ENCODE data around the gene FAAP20. TPM values are rescaled to one million over a fixed set of nuclear protein-coding genes. Genes with fewer than 3 reads are reported as not detected.

FAAP20 gene
- total RNA-seq, 1 experiment from 2014 or later = 112 TPM

DNA sequence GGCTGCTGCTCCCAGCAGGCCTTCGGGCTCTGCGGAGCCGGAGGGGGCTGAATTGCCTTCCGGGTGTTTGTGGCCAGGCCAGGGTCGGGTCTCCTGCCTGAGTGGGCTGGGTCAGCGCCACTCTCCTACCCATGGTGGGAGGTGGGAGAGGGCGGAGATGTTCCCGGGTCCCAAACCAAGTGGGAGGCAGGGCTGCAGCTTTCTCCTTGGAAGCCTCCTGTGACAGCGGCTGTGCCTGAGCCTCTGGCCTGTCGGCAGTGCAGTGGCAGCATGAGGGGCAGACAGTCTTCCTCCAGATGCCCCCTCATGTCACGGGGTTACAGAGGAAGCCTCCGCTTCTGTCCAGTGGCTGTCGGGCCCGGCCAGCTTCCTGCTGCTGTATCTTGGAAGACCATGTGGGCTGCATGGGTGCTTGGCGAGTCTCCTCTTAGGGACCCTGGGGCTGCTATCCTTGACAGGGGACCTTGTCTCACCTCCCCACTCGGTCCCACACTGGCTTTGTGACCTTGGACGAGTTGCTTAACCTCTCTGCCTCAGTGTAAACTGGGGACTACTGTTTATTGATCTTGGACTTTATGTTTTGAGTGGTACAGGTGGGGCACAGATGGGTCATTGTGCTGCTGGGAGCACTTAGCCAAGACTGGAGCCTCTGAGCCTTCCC, 37.8 kb upstream of the FAAP20 start:
- Histone ChIP-seq H3K9me2 (ENCODE audit: insufficient read depth) (no peaks in the 10 kb centered on the region), H3K4me2 (ENCODE audit: low read length) (peak overlapping the region; percentile 95; the same call in 1 of the 2 replicates), H3K79me2 (ENCODE audit: insufficient read depth, low read length) (peaks cover 87% of the 10 kb centered on the region), H4K20me1 (ENCODE audit: insufficient read depth) (peaks cover 28% of the 10 kb centered on the region; the same call in 1 of the 2 replicates), H2AFZ (ENCODE audit: low read depth, low read length, poor library complexity, severe bottlenecking) (no peak overlapping the region), H3K27ac (ENCODE audit: low read depth, low read length) (no peak overlapping the region; the same call in 1 of the 2 replicates), H3K4me1 (ENCODE audit: control insufficient read depth in 1 of 2, insufficient read depth in 2 of 2, low read length in 2 of 2) (peaks cover 17 to 29% of the 10 kb centered on the region in 2 experiments), H3K4me3 (replicated peaks in 1 of 2; ENCODE audit: low read depth in 1 of 2, low read length in 2 of 2) (no peak overlapping the region), H3K9me3 (ENCODE audit: control insufficient read depth in 1 of 2, insufficient read depth in 1 of 2, low read depth in 1 of 2, low read length in 2 of 2) (no peaks in the 10 kb centered on the region), H3K27me3 (ENCODE audit: insufficient read depth, low read length) (no peaks in the 10 kb centered on the region), H3K9ac (ENCODE audit: low read length) (no peak overlapping the region), H3K36me3 (ENCODE audit: control insufficient read depth in 1 of 2, insufficient read depth in 2 of 2, low read length in 2 of 2) (peaks cover 0 to 8% of the 10 kb centered on the region in 2 experiments; a peak in 1 of 4 replicates)
- no TSS peak for BruUV-seq (replicated peaks)
- ATAC-seq (no peak), DNase-seq (ENCODE audit: low read depth, low spot score) (no peak)
- ChIA-PET CTCF (interaction anchor here (1.0 kb wide), 1 partner anchor 33 kb away, joined by 3 read pairs; no protein-coding TSS in a partner anchor), RAD21 (ENCODE audit: low non-redundant PET in 1 of 2, low total read pairs in 2 of 2, uncharacterized antibody in 2 of 2, unreplicated experiment in 2 of 2) (no interaction called here), POLR2A (no interaction called here)
- intact Hi-C loops (cut with micrococcal nuclease) = loop anchor here (5.0 kb wide), 1 partner anchor 35 kb away; no protein-coding TSS in a partner anchor
- TF ChIP-seq CBX3 (IDR thresholded peaks at IDR 0.05; ENCODE audit: low read depth) (no peak), ELF1 (IDR thresholded peaks at IDR 0.05; ENCODE audit: borderline replicate concordance, low read depth) (no peak), POLR2AphosphoS5 (IDR thresholded peaks at IDR 0.05; ENCODE audit: low read depth, low read length) (no peak), ZFX (IDR thresholded peaks at IDR 0.05) (no peak), ZNF274 (IDR thresholded peaks at IDR 0.05; ENCODE audit: low read depth, low read length) (no peak), JUND (IDR thresholded peaks at IDR 0.05) (no peak), CEBPB (IDR thresholded peaks at IDR 0.05; ENCODE audit: low read depth) (no peak), TCF7L2 (IDR thresholded peaks at IDR 0.05; ENCODE audit: borderline replicate concordance, extremely low read depth, insufficient read depth, insufficient read length) (no peak), SIN3A (IDR thresholded peaks at IDR 0.05; ENCODE audit: low read depth) (no peak), YY1 (IDR thresholded peaks at IDR 0.05; ENCODE audit: extremely low read depth, insufficient replicate concordance, low read depth, low read length) (no peak)
- TF ChIP-seq, protein P1, sequence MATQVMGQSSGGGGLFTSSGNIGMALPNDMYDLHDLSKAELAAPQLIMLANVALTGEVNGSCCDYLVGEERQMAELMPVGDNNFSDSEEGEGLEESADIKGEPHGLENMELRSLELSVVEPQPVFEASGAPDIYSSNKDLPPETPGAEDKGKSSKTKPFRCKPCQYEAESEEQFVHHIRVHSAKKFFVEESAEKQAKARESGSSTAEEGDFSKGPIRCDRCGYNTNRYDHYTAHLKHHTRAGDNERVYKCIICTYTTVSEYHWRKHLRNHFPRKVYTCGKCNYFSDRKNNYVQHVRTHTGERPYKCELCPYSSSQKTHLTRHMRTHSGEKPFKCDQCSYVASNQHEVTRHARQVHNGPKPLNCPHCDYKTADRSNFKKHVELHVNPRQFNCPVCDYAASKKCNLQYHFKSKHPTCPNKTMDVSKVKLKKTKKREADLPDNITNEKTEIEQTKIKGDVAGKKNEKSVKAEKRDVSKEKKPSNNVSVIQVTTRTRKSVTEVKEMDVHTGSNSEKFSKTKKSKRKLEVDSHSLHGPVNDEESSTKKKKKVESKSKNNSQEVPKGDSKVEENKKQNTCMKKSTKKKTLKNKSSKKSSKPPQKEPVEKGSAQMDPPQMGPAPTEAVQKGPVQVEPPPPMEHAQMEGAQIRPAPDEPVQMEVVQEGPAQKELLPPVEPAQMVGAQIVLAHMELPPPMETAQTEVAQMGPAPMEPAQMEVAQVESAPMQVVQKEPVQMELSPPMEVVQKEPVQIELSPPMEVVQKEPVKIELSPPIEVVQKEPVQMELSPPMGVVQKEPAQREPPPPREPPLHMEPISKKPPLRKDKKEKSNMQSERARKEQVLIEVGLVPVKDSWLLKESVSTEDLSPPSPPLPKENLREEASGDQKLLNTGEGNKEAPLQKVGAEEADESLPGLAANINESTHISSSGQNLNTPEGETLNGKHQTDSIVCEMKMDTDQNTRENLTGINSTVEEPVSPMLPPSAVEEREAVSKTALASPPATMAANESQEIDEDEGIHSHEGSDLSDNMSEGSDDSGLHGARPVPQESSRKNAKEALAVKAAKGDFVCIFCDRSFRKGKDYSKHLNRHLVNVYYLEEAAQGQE (IDR thresholded peaks at IDR 0.05; ENCODE audit: low read depth) = no peak
- TF ChIP-seq, protein P2, sequence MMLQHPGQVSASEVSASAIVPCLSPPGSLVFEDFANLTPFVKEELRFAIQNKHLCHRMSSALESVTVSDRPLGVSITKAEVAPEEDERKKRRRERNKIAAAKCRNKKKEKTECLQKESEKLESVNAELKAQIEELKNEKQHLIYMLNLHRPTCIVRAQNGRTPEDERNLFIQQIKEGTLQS (IDR thresholded peaks at IDR 0.05) = no peak
- TF ChIP-seq, protein P3, sequence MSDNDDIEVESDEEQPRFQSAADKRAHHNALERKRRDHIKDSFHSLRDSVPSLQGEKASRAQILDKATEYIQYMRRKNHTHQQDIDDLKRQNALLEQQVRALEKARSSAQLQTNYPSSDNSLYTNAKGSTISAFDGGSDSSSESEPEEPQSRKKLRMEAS (IDR thresholded peaks at IDR 0.05) = no peak
